Liver (tissue), 3 donors: ENCODE results near the gene WLS.

Experiments
- TF ChIP-seq, protein P1 (sequence below): IDR thresholded peaks from 2 replicates; pipeline ENCODE4 v1.6.1; 2016; ENCODE audit warnings: antibody characterized with exemption
- TF ChIP-seq, protein P2 (sequence below): fragments of 150-350 bp; IDR thresholded peaks from 2 replicates; pipeline ENCODE4 v1.5.1; 2017; ENCODE audit warnings: improper control_type of control experiment, low read depth, low read length; ENCODE audit not compliant: missing input control
- donor health status: healthy.
- donor health status: healthy.

DNA sequence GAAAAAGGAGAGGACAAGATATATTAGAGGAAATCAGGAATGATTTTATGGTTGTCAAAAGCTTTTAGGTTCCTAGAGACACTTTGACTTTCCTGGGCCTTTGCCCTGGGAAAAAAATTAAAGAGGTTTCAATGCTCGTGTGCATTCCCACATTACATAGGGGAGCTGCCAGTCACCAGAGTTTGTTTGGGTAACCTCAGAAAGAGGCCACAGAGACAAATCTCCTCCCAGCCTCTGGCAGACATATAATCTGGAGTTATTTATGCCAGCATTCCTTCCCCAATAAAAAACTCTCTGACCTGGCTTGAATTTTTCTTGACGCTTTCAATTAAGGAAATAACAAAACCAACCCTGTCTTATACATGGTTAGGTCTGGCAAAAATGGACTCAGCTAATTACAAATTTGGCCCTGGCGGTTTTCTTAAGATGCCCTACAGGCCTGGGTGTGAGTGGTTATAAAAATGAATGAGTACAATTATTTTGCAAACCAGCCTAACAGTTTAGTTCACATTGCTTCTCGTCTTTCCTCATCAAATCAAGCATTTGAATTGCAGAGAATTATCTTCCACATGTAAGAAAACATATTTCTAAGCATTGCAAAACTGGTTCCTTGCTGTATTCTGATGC is 63.7 kb downstream of the WLS start:
- TF ChIP-seq, protein P1, sequence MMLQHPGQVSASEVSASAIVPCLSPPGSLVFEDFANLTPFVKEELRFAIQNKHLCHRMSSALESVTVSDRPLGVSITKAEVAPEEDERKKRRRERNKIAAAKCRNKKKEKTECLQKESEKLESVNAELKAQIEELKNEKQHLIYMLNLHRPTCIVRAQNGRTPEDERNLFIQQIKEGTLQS = no peak
- TF ChIP-seq, protein P2, sequence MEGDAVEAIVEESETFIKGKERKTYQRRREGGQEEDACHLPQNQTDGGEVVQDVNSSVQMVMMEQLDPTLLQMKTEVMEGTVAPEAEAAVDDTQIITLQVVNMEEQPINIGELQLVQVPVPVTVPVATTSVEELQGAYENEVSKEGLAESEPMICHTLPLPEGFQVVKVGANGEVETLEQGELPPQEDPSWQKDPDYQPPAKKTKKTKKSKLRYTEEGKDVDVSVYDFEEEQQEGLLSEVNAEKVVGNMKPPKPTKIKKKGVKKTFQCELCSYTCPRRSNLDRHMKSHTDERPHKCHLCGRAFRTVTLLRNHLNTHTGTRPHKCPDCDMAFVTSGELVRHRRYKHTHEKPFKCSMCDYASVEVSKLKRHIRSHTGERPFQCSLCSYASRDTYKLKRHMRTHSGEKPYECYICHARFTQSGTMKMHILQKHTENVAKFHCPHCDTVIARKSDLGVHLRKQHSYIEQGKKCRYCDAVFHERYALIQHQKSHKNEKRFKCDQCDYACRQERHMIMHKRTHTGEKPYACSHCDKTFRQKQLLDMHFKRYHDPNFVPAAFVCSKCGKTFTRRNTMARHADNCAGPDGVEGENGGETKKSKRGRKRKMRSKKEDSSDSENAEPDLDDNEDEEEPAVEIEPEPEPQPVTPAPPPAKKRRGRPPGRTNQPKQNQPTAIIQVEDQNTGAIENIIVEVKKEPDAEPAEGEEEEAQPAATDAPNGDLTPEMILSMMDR = no peak
